Activated B cell treated with CpG ODN at 0.5 μM for 24 hours (primary cell): Measurements from ENCODE around the gene TLR8. TPM values are rescaled to one million over a fixed set of nuclear protein-coding genes. Genes with fewer than 3 reads are reported as not detected.

Experiments
- ATAC-seq: fragments of 200-7000 bp; cut with Tn5 transposase; one replicate; pipeline ENCODE4 v1.10.0; 2021; ENCODE audit warnings: low read depth, mild to moderate bottlenecking, moderate library complexity
- CTCF ChIA-PET: fragments of 350-600 bp; sonication (Branson Sonifier 250); formaldehyde crosslinking; loops from one replicate; lab custom pipeline; 2021; ENCODE audit warnings: antibody characterized with exemption; lab: Charles Lee
- POLR2A ChIA-PET: fragments of 350-600 bp; sonication (Branson Sonifier 250); formaldehyde crosslinking; loops from one replicate; lab custom pipeline; 2021; ENCODE audit warnings: antibody characterized with exemption; lab: Charles Lee
- DNase-seq: peaks from one replicate; pipeline ENCODE4 v3.0.0; 2022
- H3K27ac Mint-ChIP-seq: one replicate; pipeline ENCODE4 v1.8.0; 2020; ENCODE audit warnings: mixed read lengths
- H3K27me3 Mint-ChIP-seq: one replicate; pipeline ENCODE4 v1.8.0; 2021; ENCODE audit warnings: mixed read lengths
- H3K36me3 Mint-ChIP-seq: one replicate; pipeline ENCODE4 v1.8.0; 2021; ENCODE audit warnings: low read depth, mixed read lengths
- H3K4me1 Mint-ChIP-seq: one replicate; pipeline ENCODE4 v1.8.0; 2021; ENCODE audit warnings: mixed read lengths
- H3K4me3 Mint-ChIP-seq: one replicate; pipeline ENCODE4 v1.8.0; 2020; ENCODE audit warnings: mild to moderate bottlenecking, mixed read lengths
- H3K9me3 Mint-ChIP-seq: one replicate; pipeline ENCODE4 v1.8.0; 2020; ENCODE audit warnings: mixed read lengths
- CTCF ChIP-seq: fragments of 200-600 bp; IDR thresholded peaks from one replicate; pipeline ENCODE4 v1.8.0; 2022; ENCODE audit warnings: antibody characterized with exemption, mild to moderate bottlenecking
- intact Hi-C: fragments of 100-400 bp; cut with micrococcal nuclease; formaldehyde crosslinking; loops from one replicate; pipeline ENCODE4 v1.15.1; 2024
- total RNA-seq: library from RNA; stranded (reverse); gene quantifications from 2 replicates; pipeline ENCODE4 v1.2.3, GENCODE V29; 2022

Gene TLR8
- total RNA-seq, 1 donor from 2014 or later: 0.22 TPM

- ChIA-PET POLR2A (no interaction called here), CTCF (no interaction called here)
- DNase-seq (no peak), ATAC-seq (no peak)
- intact Hi-C loops: no loop called here
- H3K4me3 Mint-ChIP-seq: no peak overlapping the region
- H3K4me1 Mint-ChIP-seq: peaks cover 6% of the 10 kb centered on the region
- H3K36me3 Mint-ChIP-seq: no peaks in the 10 kb centered on the region
- no peaks in the 10 kb centered on the region for H3K27me3 Mint-ChIP-seq
- no peak overlapping the region for H3K27ac Mint-ChIP-seq
- no peak for TF ChIP-seq CTCF
- no peaks in the 10 kb centered on the region for H3K9me3 Mint-ChIP-seq
Measured at GRCh38 chrX:12912791-12913482, 6.5 kb downstream of the TLR8 start.

- H3K9me3 Mint-ChIP-seq: no peaks in the 10 kb centered on the region
- H3K4me1 Mint-ChIP-seq: no peaks in the 10 kb centered on the region
- no peak overlapping the region for H3K4me3 Mint-ChIP-seq
- intact Hi-C loops: no loop called here
- CTCF ChIA-PET: no interaction called here
- no peak for ATAC-seq
- DNase-seq: no peak
- H3K27ac Mint-ChIP-seq: no peak overlapping the region
- no peaks in the 10 kb centered on the region for H3K27me3 Mint-ChIP-seq
- H3K36me3 Mint-ChIP-seq: no peaks in the 10 kb centered on the region
- no peak for TF ChIP-seq CTCF
- POLR2A ChIA-PET: no interaction called here
Measured at GRCh38 chrX:12917753-12918152, 11.3 kb downstream of the TLR8 start.

GRCh38 chrX:12919051-12919450 is 12.6 kb downstream of the TLR8 start:
- no peak for TF ChIP-seq CTCF
- Mint-ChIP-seq H3K4me3 (no peak overlapping the region), H3K36me3 (no peaks in the 10 kb centered on the region), H3K9me3 (no peaks in the 10 kb centered on the region), H3K27ac (no peak overlapping the region), H3K27me3 (no peaks in the 10 kb centered on the region), H3K4me1 (no peaks in the 10 kb centered on the region)
- intact Hi-C loops: no loop called here
- ChIA-PET POLR2A (no interaction called here), CTCF (no interaction called here)
- no peak for ATAC-seq
- DNase-seq: no peak

GRCh38 chrX:12919620-12920019 is 13.2 kb downstream of the TLR8 start:
- ATAC-seq: no peak
- H3K27me3 Mint-ChIP-seq: no peaks in the 10 kb centered on the region
- no peak for DNase-seq
- no peaks in the 10 kb centered on the region for H3K9me3 Mint-ChIP-seq
- H3K4me1 Mint-ChIP-seq: no peaks in the 10 kb centered on the region
- intact Hi-C loops: no loop called here
- ChIA-PET POLR2A (no interaction called here), CTCF (no interaction called here)
- H3K27ac Mint-ChIP-seq: no peak overlapping the region
- no peak for TF ChIP-seq CTCF
- no peak overlapping the region for H3K4me3 Mint-ChIP-seq
- no peaks in the 10 kb centered on the region for H3K36me3 Mint-ChIP-seq

GRCh38 chrX:12920990-12921389 is 14.6 kb downstream of the TLR8 start:
- DNase-seq (no peak), ATAC-seq (no peak)
- Mint-ChIP-seq H3K4me1 (no peaks in the 10 kb centered on the region), H3K4me3 (no peak overlapping the region), H3K27ac (no peak overlapping the region), H3K27me3 (no peaks in the 10 kb centered on the region), H3K9me3 (no peaks in the 10 kb centered on the region), H3K36me3 (no peaks in the 10 kb centered on the region)
- no peak for TF ChIP-seq CTCF
- intact Hi-C loops: no loop called here
- POLR2A ChIA-PET: no interaction called here
- CTCF ChIA-PET: no interaction called here
